ENCODE results near the gene CTAGE9.
"Not testable (repeated sequence)": the region's sequence is repeated elsewhere in the genome, so short reads cannot be mapped to it uniquely, and the experiment has no call there.

CTAGE9 gene, protein sequence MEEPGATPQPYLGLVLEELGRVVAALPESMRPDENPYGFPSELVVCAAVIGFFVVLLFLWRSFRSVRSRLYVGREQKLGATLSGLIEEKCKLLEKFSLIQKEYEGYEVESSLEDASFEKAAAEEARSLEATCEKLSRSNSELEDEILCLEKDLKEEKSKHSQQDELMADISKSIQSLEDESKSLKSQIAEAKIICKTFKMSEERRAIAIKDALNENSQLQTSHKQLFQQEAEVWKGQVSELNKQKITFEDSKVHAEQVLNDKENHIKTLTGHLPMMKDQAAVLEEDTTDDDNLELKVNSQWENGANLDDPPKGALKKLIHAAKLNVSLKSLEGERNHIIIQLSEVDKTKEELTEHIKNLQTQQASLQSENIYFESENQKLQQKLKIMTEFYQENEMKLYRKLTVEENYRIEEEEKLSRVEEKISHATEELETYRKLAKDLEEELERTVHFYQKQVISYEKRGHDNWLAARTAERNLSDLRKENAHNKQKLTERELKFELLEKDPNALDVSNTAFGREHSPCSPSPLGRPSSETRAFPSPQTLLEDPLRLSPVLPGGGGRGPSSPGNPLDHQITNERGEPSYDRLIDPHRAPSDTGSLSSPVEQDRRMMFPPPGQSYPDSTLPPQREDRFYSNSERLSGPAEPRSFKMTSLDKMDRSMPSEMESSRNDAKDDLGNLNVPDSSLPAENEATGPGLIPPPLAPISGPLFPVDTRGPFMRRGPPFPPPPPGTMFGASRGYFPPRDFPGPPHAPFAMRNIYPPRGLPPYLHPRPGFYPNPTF

DNA sequence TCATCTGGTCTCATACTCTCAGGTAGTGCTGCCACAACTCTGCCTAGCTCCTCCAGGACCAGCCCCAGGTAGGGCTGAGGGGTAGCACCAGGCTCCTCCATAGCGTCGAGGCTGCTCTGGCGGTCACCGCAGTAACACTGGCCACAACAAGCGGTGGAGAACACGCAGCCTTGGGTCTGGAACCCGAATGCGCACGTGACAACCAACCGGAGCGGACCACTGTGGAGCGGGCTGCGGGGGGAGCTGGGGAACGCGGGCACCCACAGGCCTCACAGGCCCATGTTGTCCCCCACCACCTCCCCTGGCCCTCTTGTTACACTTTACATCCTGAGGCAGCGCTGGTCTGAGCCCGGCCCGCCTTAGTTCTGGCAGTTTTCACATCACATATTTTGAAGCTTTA is at the start of gene CTAGE9:
Gene CTAGE9 (minus strand): TSS at position 101 of the 400 bp plus-strand sequence. CDS start 0 bp downstream, at position 101.
- not testable (repeated sequence) for DNase-seq

- no peak for DNase-seq
Measured at GRCh38 chr6:131758920-131759319, 48.1 kb upstream of the CTAGE9 start.

- DNase-seq: no peak
Measured at GRCh38 chr6:131756039-131756438, 45.2 kb upstream of the CTAGE9 start.

- no peak for DNase-seq
Measured at GRCh38 chr6:131755597-131755996, 44.8 kb upstream of the CTAGE9 start.

GRCh38 chr6:131754715-131755567 is 44.1 kb upstream of the CTAGE9 start:
- no peak for DNase-seq

DNA sequence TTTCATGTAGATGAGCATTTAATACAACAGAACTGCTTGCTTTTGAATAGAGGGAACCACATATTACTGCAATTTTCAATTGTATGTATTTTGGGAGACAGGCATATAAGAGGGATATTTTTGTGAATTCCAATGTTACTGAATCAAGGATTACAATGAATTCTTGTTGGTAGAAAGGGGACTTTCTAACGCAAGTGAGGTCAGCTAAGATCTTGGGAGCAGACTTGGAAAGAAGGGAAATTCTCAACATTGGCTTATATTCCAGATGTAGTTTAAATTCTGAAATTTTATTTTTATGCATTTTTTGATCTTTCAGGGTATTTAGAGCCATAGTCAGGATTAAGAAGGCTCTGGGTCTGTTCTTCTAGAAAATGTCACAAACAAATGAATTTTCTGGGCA is 43.3 kb upstream of the CTAGE9 start:
- DNase-seq: no peak

- not testable (repeated sequence) for DNase-seq
Measured at GRCh38 chr6:131751012-131751715, 40.3 kb upstream of the CTAGE9 start.

- DNase-seq: no peak
Measured at GRCh38 chr6:131749023-131749422, 38.2 kb upstream of the CTAGE9 start.

DNA sequence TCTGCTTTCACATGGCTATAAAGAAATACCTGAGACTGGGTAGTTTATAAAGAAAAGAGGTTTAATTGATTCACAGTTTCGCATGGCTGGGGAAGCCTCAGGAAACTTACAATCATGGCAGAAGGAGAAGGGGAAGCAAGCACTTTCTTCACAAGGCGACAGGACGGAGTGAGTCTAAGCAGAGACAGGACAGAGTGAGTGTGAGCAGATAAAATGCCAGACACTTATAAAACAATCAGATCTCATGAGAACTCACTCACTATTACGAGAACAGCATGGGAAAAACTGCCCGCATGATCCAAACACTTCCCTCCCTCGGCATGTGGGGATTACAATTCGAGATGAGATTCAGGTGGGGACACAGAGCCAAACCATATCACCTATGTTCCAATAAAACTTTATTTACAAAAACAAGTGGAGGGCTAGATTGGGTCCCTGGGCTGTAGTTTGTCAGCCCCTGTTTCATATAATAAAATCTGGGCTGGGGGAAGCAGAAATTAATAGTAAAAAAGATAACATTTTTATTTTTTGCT is 37.1 kb upstream of the CTAGE9 start:
- DNase-seq: no peak

GRCh38 chr6:131745476-131745875 is 34.7 kb upstream of the CTAGE9 start:
- no peak for DNase-seq

GRCh38 chr6:131744432-131745287 is 33.8 kb upstream of the CTAGE9 start:
- no peak for DNase-seq

DNA sequence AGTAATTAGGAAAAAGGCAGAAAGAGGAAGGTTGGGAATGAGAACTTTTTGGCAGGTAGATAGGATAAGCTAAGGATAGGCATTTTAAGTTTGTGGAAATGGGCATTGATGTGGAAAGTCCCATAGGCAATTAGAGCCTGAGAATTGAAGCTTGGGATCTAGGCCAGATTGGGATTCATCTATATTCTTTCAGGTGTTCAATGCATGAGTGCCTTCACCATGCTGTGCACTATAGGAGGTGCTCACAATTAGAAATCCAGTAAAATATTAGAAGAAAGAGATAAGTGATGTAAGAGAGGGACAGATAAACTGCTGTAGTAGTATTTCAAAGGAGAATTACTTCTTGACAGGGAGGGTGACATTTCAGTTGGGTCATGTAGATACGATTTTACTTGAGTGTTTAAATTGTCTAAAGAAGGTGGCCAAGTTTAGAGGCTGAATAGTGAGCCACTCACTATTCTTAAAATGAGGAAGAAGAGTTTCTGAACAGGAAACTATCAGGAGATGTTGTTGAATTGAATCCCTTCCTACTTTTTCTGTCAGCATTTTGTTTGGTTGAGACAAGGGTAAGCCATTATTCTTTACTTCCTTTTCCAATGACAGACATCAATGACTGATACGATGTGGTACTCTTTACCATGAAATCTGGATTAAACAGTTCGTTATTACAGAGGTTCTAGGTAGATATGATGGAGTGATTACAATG is 31.0 kb upstream of the CTAGE9 start:
- no peak for DNase-seq

- no peak for DNase-seq
Measured at GRCh38 chr6:131740161-131740560, 29.3 kb upstream of the CTAGE9 start.

DNA sequence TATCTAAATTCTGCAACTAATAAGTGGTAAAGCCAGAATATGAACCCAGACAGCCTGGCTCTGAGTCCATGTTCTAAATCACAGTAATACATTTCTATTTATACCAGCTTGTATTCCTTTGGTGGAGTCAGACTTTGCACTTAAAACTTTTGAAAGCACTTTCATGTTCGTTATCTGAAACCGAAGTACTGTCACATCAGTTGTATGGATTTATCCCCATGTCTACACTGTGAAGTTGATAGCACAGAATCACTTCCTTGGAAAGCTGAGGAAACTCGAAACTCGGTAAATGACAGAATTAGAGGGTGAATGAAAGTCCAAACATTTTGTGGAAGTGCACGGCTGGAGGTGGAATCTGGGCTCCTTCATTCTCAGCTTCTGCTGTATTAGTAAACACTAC is 28.3 kb upstream of the CTAGE9 start:
- no peak for DNase-seq

- DNase-seq: no peak
Measured at GRCh38 chr6:131736811-131737210, 26.0 kb upstream of the CTAGE9 start.

- DNase-seq: no peak
Measured at GRCh38 chr6:131736003-131736596, 25.3 kb upstream of the CTAGE9 start.

- DNase-seq: peak; percentile 17 to 61
Measured at GRCh38 chr6:131733376-131734016, 22.7 kb upstream of the CTAGE9 start.

GRCh38 chr6:131731224-131731623 is 20.4 kb upstream of the CTAGE9 start:
- DNase-seq: no peak

GRCh38 chr6:131730264-131730663 is 19.4 kb upstream of the CTAGE9 start:
- peak in 1 of 2 donors; percentile 5 for DNase-seq

Data from hippocampal formation (tissue), 2 donors.